Measurements from ENCODE around the gene TFAP2A. TPM values are rescaled to one million over a fixed set of nuclear protein-coding genes. Genes with fewer than 3 reads are reported as not detected.

The TFAP2A gene
- total RNA-seq, 1 donor from 2014 or later: not detected

GRCh38 chr6:10425975-10426780 is 11.3 kb upstream of the TFAP2A start:
- peak in 1 of 2 donors; percentile 34 for DNase-seq (ENCODE audit: low read depth in 2 of 2)

- DNase-seq (ENCODE audit: low read depth in 2 of 2): peak in 1 of 2 donors; percentile 22
Observed at GRCh38 chr6:10425176-10425974, 10.5 kb upstream of the TFAP2A start.

GRCh38 chr6:10424040-10424439 is 9.2 kb upstream of the TFAP2A start:
- DNase-seq (ENCODE audit: low read depth in 2 of 2): no peak

GRCh38 chr6:10422737-10423034 is 7.8 kb upstream of the TFAP2A start:
- no peak for DNase-seq (ENCODE audit: low read depth in 2 of 2)

GRCh38 chr6:10421921-10422736 is 7.3 kb upstream of the TFAP2A start:
- no peak for DNase-seq (ENCODE audit: low read depth in 2 of 2)

GRCh38 chr6:10421158-10421920 is 6.5 kb upstream of the TFAP2A start:
- DNase-seq (ENCODE audit: low read depth in 2 of 2): no peak

- no peak for DNase-seq (ENCODE audit: low read depth in 2 of 2)
Observed at GRCh38 chr6:10420546-10421157, 5.8 kb upstream of the TFAP2A start.

GRCh38 chr6:10419749-10420545 is 5.1 kb upstream of the TFAP2A start:
- DNase-seq (ENCODE audit: low read depth in 2 of 2): no peak

- DNase-seq (ENCODE audit: low read depth in 2 of 2): no peak
Observed at GRCh38 chr6:10418862-10419748, 4.2 kb upstream of the TFAP2A start.

- DNase-seq (ENCODE audit: low read depth in 2 of 2): no peak
Observed at GRCh38 chr6:10418361-10418861, 3.5 kb upstream of the TFAP2A start.

- DNase-seq (ENCODE audit: low read depth in 2 of 2): no peak
Observed at GRCh38 chr6:10417681-10418104, 2.8 kb upstream of the TFAP2A start.

- DNase-seq (ENCODE audit: low read depth in 2 of 2): no peak
Observed at GRCh38 chr6:10416863-10417641, 2.2 kb upstream of the TFAP2A start.

GRCh38 chr6:10416516-10416862 is 1.6 kb upstream of the TFAP2A start:
- no peak for DNase-seq (ENCODE audit: low read depth in 2 of 2)

GRCh38 chr6:10415617-10416480 is 975 bp upstream of the TFAP2A start:
- DNase-seq (ENCODE audit: low read depth in 2 of 2): no peak

- peak in 1 of 2 donors; percentile 17 for DNase-seq (ENCODE audit: low read depth in 2 of 2)
Observed at GRCh38 chr6:10413850-10414738, 780 bp downstream of the TFAP2A start.

GRCh38 chr6:10413262-10413849 is 1.5 kb downstream of the TFAP2A start:
- DNase-seq (ENCODE audit: low read depth in 2 of 2): no peak

Measured in lung microvascular endothelial cell (primary cell).